Transverse colon (tissue), 4 donors: ENCODE results near the gene RAD51AP1. TPM values are rescaled to one million over a fixed set of nuclear protein-coding genes. Genes with fewer than 3 reads are reported as not detected.

Experiments used
- DNase-seq: peaks from one replicate; pipeline ENCODE4 v3.0.0-alpha.2; 2019
- H3K27ac ChIP-seq, 4 donors: fragments of 200-600 bp; sonication (generic); 2 replicates each; pipeline ENCODE4 v1.5.1; 2016 to 2018; ENCODE audit warnings: inconsistent platforms in 4 of 4
- H3K27me3 ChIP-seq: fragments of 200-600 bp; sonication (generic); 2 replicates; pipeline ENCODE4 v1.5.1; 2017; ENCODE audit warnings: inconsistent platforms
- H3K36me3 ChIP-seq, 4 donors: fragments of 200-600 bp; sonication (generic); 2 replicates each; pipeline ENCODE4 v1.5.1; 2017 to 2019; ENCODE audit warnings: inconsistent platforms in 4 of 4
- H3K4me1 ChIP-seq, 4 donors: fragments of 200-600 bp; sonication (generic); 2 replicates each; pipeline ENCODE4 v1.5.1; 2017 to 2020; ENCODE audit warnings: inconsistent platforms in 4 of 4
- H3K4me3 ChIP-seq, 4 donors: fragments of 200-600 bp; sonication (generic); 1 replicate in 1 of 4; 2 replicates in 3 of 4; pipeline versions ENCODE4 v1.5.1 to v1.6.1; 2017 to 2019; ENCODE audit warnings: inconsistent platforms in 4 of 4
- H3K9me3 ChIP-seq, 2 donors: fragments of 200-600 bp; sonication (generic); 2 replicates each; pipeline ENCODE4 v1.5.1; 2017 to 2019; ENCODE audit warnings: inconsistent platforms in 2 of 2
- EP300 ChIP-seq: sonication (generic); formaldehyde crosslinking; IDR thresholded peaks from one replicate; pipeline ENCODE4 v1.6.1; 2017; ENCODE audit warnings: antibody characterized with exemption, low read depth
- POLR2A ChIP-seq: fragments of 450-650 bp; IDR thresholded peaks from one replicate; pipeline ENCODE4 v1.6.1; 2016; ENCODE audit warnings: antibody characterized with exemption, mild to moderate bottlenecking, moderate library complexity
- POLR2AphosphoS5 ChIP-seq, 3 donors: sonication (generic); formaldehyde crosslinking; IDR thresholded peaks; one replicate each; pipeline ENCODE4 v1.6.1; 2016; ENCODE audit warnings: antibody characterized with exemption in 3 of 3
- WGBS, 2 donors: methylation state at CpG; one replicate each; pipeline ENCODE4 v1.1.5; 2018; ENCODE audit warnings: low coverage in 1 of 2; 5-methylcytosine and 5-hydroxymethylcytosine counted together
- in situ Hi-C, 4 donors: fragments of 200-750 bp; cut with MboI; loops; one replicate each; pipeline versions ENCODE4 v1.15.0 to v1.15.1; 2017; ENCODE audit warnings: low sequenced_read_pairs in 3 of 4, low pct_ligation_motif_present in 1 of 4, low pct_unique_long_range_greater_than_20kb in 1 of 4
- intact Hi-C: fragments of 100-400 bp; cut with DNase I; formaldehyde crosslinking; loops from one replicate; pipeline ENCODE4 v1.15.1; 2023; ENCODE audit warnings: low total_unique reads
- total RNA-seq, 4 donors: library from RNA; depleted of rRNA; stranded (reverse); fragments of >200 nt; gene quantifications; one replicate each; pipeline ENCODE4 v1.1.0, GENCODE V29; 2016
- TF ChIP-seq, protein P1 (sequence below), 5 experiments: fragments of 200-600 bp in 3 of 5; fragments of 450-650 bp in 2 of 5; sonication (generic) in 3 of 5; IDR thresholded peaks; 1 replicate in 2 of 5; 2 replicates in 3 of 5; pipeline ENCODE4 v1.5.1; 2016 to 2017; ENCODE audit warnings: antibody characterized with exemption in 5 of 5, inconsistent platforms in 3 of 5, mild to moderate bottlenecking in 2 of 5, moderate library complexity in 1 of 5

The RAD51AP1 gene
- total RNA-seq, 4 donors from 2014 or later: 1.9 to 2.7 (median 2.4) TPM; not detected in 1

DNA sequence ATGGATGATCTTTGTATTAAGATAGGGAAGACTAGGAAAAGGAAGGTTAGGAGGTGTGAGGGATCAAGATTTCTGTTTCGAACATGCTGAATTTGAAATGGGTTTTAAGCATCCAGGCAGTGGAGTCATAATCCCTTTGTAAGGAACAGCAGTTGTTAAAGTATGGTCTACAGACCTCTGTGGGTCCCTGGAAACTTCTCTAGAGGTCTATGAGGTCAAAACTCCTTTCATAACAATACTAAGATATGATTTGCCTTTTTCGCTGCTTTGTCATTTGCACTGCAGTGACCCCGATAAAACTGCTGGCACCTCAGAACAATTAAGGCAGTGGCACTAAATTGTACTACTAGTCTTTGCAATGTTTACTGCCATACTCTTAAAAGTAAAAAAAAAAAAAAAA lies 1.5 kb downstream of the RAD51AP1 start:
- H3K4me1 ChIP-seq: peaks cover 0 to 34% (median 14%) of the 10 kb centered on the region in 4 donors

DNA sequence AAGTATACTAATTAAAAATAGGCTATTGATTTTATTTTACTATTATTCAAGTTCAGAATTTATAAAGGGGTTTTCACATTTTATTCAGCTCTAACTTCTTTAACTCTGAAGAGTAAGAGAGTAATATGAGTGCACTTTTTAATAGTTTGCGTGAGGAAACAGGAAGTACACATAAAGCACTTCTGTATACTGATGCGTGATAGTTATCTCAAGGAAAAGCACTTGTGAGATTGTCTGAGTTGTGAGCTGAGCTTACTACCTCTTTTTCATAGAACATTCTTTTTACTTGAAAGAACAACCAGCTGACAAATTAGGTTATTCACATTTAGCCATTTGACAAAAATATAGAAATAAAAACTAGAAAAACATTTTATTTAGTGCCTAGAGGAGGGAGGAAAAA lies 1.9 kb downstream of the RAD51AP1 start:
- in situ Hi-C loops (loop anchor here in 2 of 4 donors (25.0 kb wide), 1 partner anchor 228 kb away; the partner anchor contains the start of gene TIGAR (in 2 of the 2)), intact Hi-C loops (no loop called here)

More for the DNA sequence above, 1.5 kb downstream of the RAD51AP1 start:
- H3K9me3 ChIP-seq: no peaks in the 10 kb centered on the region
- H3K4me3 ChIP-seq: no peak overlapping the region
- 83 to 93% methylated on average over 3 of the region's 3 CpGs for WGBS, 2 donors
- no peak for DNase-seq
- intact Hi-C loops: no loop called here
- TF ChIP-seq EP300: no peak
- in situ Hi-C loops: loop anchor here in 2 of 4 donors (25.0 kb wide), 1 partner anchor 228 kb away; the partner anchor contains the start of gene TIGAR (in 2 of the 2)
- no peaks in the 10 kb centered on the region for H3K27me3 ChIP-seq
- H3K36me3 ChIP-seq: no peaks in the 10 kb centered on the region
- no peak overlapping the region for H3K27ac ChIP-seq

DNA sequence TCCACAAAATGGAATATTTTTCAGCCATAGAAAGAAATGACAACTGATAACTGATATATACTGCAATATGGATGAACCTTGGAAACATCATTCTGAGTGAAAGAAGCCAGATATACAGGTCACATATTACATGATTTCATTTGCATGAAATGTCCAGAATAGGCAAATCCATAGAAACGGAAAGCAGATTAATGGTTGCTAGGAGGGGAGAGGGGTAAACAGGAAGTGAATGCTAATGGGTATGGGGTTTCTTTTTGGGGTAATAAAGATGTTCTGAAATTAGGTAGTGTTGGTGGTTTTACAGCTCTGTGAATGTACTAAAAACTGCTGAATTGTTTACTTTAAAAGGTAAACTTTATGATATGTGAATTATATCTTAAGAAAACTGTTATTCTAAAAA lies 6.5 kb downstream of the RAD51AP1 start:
- no peak overlapping the region for H3K4me3 ChIP-seq
- no peaks in the 10 kb centered on the region for H3K4me1 ChIP-seq
- no peaks in the 10 kb centered on the region for H3K27me3 ChIP-seq
- TF ChIP-seq POLR2A (no peak), EP300 (no peak), POLR2AphosphoS5 (IDR thresholded peaks at IDR 0.05) (no peak)
- TF ChIP-seq, protein P1, sequence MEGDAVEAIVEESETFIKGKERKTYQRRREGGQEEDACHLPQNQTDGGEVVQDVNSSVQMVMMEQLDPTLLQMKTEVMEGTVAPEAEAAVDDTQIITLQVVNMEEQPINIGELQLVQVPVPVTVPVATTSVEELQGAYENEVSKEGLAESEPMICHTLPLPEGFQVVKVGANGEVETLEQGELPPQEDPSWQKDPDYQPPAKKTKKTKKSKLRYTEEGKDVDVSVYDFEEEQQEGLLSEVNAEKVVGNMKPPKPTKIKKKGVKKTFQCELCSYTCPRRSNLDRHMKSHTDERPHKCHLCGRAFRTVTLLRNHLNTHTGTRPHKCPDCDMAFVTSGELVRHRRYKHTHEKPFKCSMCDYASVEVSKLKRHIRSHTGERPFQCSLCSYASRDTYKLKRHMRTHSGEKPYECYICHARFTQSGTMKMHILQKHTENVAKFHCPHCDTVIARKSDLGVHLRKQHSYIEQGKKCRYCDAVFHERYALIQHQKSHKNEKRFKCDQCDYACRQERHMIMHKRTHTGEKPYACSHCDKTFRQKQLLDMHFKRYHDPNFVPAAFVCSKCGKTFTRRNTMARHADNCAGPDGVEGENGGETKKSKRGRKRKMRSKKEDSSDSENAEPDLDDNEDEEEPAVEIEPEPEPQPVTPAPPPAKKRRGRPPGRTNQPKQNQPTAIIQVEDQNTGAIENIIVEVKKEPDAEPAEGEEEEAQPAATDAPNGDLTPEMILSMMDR (IDR thresholded peaks at IDR 0.05): no peak
- WGBS, 2 donors: 70 to 78% methylated on average over 1 of the region's 1 CpG
- H3K9me3 ChIP-seq: no peaks in the 10 kb centered on the region
- intact Hi-C loops (loop anchor here (1.0 kb wide), 1 partner anchor 28 kb away; no protein-coding TSS in a partner anchor), in situ Hi-C loops (loop anchor here in 2 of 4 donors (25.0 kb wide), 1 partner anchor 233 kb away; the partner anchor contains the start of gene TIGAR (in 2 of the 2))
- no peak for DNase-seq
- no peak overlapping the region for H3K27ac ChIP-seq
- H3K36me3 ChIP-seq: no peaks in the 10 kb centered on the region

More for the DNA sequence above, 1.9 kb downstream of the RAD51AP1 start:
- Histone ChIP-seq H3K27me3 (no peaks in the 10 kb centered on the region), H3K4me1 (peaks cover 0 to 29% (median 14%) of the 10 kb centered on the region in 4 donors), H3K9me3 (no peaks in the 10 kb centered on the region), H3K27ac (no peak overlapping the region), H3K36me3 (no peaks in the 10 kb centered on the region), H3K4me3 (no peak overlapping the region)
- TF ChIP-seq POLR2A (no peak), POLR2AphosphoS5 (IDR thresholded peaks at IDR 0.05) (no peak), EP300 (no peak)
- TF ChIP-seq, protein P1 (IDR thresholded peaks at IDR 0.05): no peak
- WGBS, 2 donors: 62 to 69% methylated on average over 2 of the region's 2 CpGs
- no peak for DNase-seq

DNA sequence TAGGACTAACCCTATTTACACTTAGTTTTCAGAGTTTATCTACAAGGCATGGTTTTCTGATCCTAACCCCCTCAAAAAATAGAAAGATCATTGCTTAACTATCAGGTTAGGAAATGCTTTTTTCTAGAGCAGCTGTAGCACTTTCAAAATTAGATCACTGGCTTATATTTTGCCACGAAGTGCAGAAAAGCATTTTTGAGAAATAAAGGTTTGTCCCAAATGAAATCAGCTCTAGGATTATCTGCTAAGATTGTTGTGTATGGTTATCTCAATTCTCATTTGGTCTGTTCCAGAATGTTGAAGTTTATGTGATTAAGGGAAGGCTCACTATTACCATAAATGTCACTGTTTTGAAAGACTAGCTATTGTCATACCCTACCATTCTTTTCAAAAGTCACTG lies 13.5 kb downstream of the RAD51AP1 start:
- H3K4me3 ChIP-seq: no peak overlapping the region
- H3K27ac ChIP-seq: no peak overlapping the region
- intact Hi-C loops: no loop called here
- H3K36me3 ChIP-seq: no peaks in the 10 kb centered on the region
- DNase-seq: no peak
- H3K4me1 ChIP-seq: no peaks in the 10 kb centered on the region
- no peak for TF ChIP-seq POLR2AphosphoS5 (IDR thresholded peaks at IDR 0.05)
- TF ChIP-seq, protein P1 (IDR thresholded peaks at IDR 0.05): no peak
- TF ChIP-seq EP300: no peak
- TF ChIP-seq POLR2A: no peak
- no peaks in the 10 kb centered on the region for H3K27me3 ChIP-seq
- 93 to 100% methylated on average over 1 of the region's 1 CpG for WGBS, 2 donors
- in situ Hi-C loops: no loop called here
- H3K9me3 ChIP-seq: no peaks in the 10 kb centered on the region

DNA sequence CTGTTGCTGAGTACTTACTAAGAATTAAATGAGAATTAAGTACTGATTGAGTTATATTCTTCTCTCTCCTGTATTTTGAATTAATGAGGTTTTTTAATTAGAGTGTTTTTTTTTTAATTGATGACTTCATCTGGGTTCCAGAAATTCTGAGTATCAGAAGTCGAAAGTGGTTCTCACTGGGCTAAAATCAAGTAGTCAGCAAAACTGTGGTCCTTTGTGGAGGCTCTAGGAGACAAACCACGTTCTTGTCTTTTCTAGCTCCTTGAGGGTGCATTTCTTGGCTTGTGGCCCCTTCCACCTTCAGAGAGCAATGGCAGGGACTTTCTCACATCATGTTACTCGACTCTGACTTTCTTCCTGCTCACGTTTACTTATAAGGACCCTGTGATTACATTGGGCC lies 15.3 kb downstream of the RAD51AP1 start:
- Histone ChIP-seq H3K27me3 (no peaks in the 10 kb centered on the region), H3K4me1 (no peaks in the 10 kb centered on the region), H3K9me3 (no peaks in the 10 kb centered on the region), H3K27ac (no peak overlapping the region), H3K36me3 (no peaks in the 10 kb centered on the region), H3K4me3 (no peak overlapping the region)
- no peak for DNase-seq
- intact Hi-C loops: no loop called here
- no peak for TF ChIP-seq EP300
- no peak for TF ChIP-seq POLR2AphosphoS5 (IDR thresholded peaks at IDR 0.05)
- no peak for TF ChIP-seq POLR2A
- TF ChIP-seq, protein P1 (IDR thresholded peaks at IDR 0.05): no peak
- WGBS, 2 donors: 88% methylated on average over 3 to 4 of the region's 4 CpGs
- in situ Hi-C loops: no loop called here
